BLaER1 (cell line): ENCODE results near the gene CDH4.

Experiments used
- H3K27ac ChIP-seq: shearing (Covaris generic); formaldehyde crosslinking; 2 replicates; pipeline ENCODE4 v1.8.1; 2022
- H3K27me3 ChIP-seq: shearing (Covaris generic); formaldehyde crosslinking; 2 replicates; pipeline ENCODE4 v1.8.1; 2022
- H3K36me3 ChIP-seq: shearing (Covaris generic); formaldehyde crosslinking; 2 replicates; pipeline ENCODE4 v1.8.1; 2022
- H3K4me1 ChIP-seq: shearing (Covaris generic); formaldehyde crosslinking; 2 replicates; pipeline ENCODE4 v1.8.1; 2022
- H3K4me2 ChIP-seq: shearing (Covaris generic); formaldehyde crosslinking; 2 replicates; pipeline ENCODE4 v1.8.1; 2022
- H3K4me3 ChIP-seq: shearing (Covaris generic); formaldehyde crosslinking; 2 replicates; pipeline ENCODE4 v1.8.1; 2022
- H3K9ac ChIP-seq: shearing (Covaris generic); formaldehyde crosslinking; 2 replicates; pipeline ENCODE4 v1.8.1; 2022
- H3K9me3 ChIP-seq: shearing (Covaris generic); formaldehyde crosslinking; 2 replicates; pipeline ENCODE4 v1.8.1; 2022
- H4K20me1 ChIP-seq: shearing (Covaris generic); formaldehyde crosslinking; 2 replicates; pipeline ENCODE4 v1.8.1; 2022
- Cebpa-rat ChIP-seq: shearing (Covaris generic); IDR thresholded peaks from 2 replicates; pipeline ENCODE4 v1.8.1; 2022

Gene CDH4

GRCh38 chr20:61929561-61929960 lies 677.5 kb downstream of the CDH4 start:
- Histone ChIP-seq H3K9ac (no peak overlapping the region), H3K4me1 (peaks cover 5% of the 10 kb centered on the region; the same call in 1 of the 2 replicates)
- TF ChIP-seq Cebpa-rat = no peak

DNA sequence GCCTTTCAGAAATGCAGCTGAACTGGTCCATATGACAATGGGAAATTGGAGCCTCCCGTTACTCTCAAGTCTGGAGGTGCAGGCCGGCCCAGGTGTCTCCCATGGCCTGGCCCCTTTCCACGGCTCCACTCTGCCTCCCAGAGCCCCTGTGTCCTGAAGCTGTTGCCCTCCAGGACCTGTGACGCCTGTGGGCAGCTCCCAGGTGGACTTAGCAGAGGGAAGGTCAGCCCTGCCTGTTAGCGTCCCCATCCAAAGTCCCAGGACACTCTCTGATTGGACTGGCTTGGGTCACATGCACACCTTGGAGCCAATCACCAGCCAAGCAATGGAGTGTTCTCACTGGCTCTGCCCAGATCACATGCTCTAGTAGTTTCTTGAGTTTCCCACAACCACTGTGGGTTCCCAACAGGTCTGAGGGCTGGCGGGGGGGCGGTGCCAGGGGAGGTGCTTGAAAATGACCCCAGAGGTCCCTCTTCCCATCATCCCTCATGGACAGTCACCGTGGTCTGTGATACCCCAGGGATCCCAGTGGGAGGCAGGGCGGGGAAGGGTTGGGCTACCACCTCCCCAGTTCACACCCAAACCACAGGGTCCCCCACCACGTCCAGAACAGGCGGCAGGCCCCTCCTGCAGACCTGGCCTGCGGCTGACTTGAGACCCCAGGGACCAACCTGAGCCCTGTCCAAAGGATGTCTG lies 678.1 kb downstream of the CDH4 start:
- H3K9ac ChIP-seq = no peak overlapping the region
- H3K9me3 ChIP-seq = no peaks in the 10 kb centered on the region
- peaks cover 5% of the 10 kb centered on the region; the same call in 1 of the 2 replicates for H3K4me1 ChIP-seq
- H3K36me3 ChIP-seq = no peaks in the 10 kb centered on the region
- no peak overlapping the region for H3K4me2 ChIP-seq
- no peaks in the 10 kb centered on the region for H4K20me1 ChIP-seq
- no peak overlapping the region for H3K27ac ChIP-seq
- no peak for TF ChIP-seq Cebpa-rat
- no peaks in the 10 kb centered on the region for H3K27me3 ChIP-seq
- no peak overlapping the region for H3K4me3 ChIP-seq

More at GRCh38 chr20:61929561-61929960, 677.5 kb downstream of the CDH4 start:
- Histone ChIP-seq H3K4me2 (no peak overlapping the region), H3K36me3 (no peaks in the 10 kb centered on the region), H3K9me3 (no peaks in the 10 kb centered on the region), H4K20me1 (no peaks in the 10 kb centered on the region), H3K27me3 (no peaks in the 10 kb centered on the region), H3K27ac (no peak overlapping the region), H3K4me3 (no peak overlapping the region)

GRCh38 chr20:61930776-61931475 lies 678.9 kb downstream of the CDH4 start:
- Histone ChIP-seq H3K36me3 (no peaks in the 10 kb centered on the region), H3K4me2 (no peak overlapping the region), H3K4me3 (no peak overlapping the region), H3K27ac (no peak overlapping the region), H3K27me3 (no peaks in the 10 kb centered on the region), H4K20me1 (no peaks in the 10 kb centered on the region), H3K9ac (no peak overlapping the region), H3K4me1 (peaks cover 5% of the 10 kb centered on the region; the same call in 1 of the 2 replicates), H3K9me3 (no peaks in the 10 kb centered on the region)
- no peak for TF ChIP-seq Cebpa-rat

- Histone ChIP-seq H3K9ac (no peak overlapping the region), H4K20me1 (no peaks in the 10 kb centered on the region), H3K4me3 (no peak overlapping the region), H3K27me3 (no peaks in the 10 kb centered on the region), H3K9me3 (no peaks in the 10 kb centered on the region), H3K4me2 (no peak overlapping the region), H3K27ac (no peak overlapping the region), H3K4me1 (peaks cover 5% of the 10 kb centered on the region; the same call in 1 of the 2 replicates), H3K36me3 (no peaks in the 10 kb centered on the region)
- no peak for TF ChIP-seq Cebpa-rat
These were observed 679.6 kb downstream of the CDH4 start for GRCh38 chr20:61931476-61932198.

- no peaks in the 10 kb centered on the region for H3K27me3 ChIP-seq
These were observed 680.1 kb downstream of the CDH4 start for GRCh38 chr20:61932199-61932592.

GRCh38 chr20:61932711-61933480 lies 680.8 kb downstream of the CDH4 start:
- Histone ChIP-seq H3K36me3 (no peaks in the 10 kb centered on the region), H3K4me3 (no peak overlapping the region), H3K9ac (no peak overlapping the region), H3K9me3 (no peaks in the 10 kb centered on the region), H3K4me2 (no peak overlapping the region), H4K20me1 (no peaks in the 10 kb centered on the region), H3K27me3 (no peaks in the 10 kb centered on the region), H3K27ac (no peak overlapping the region), H3K4me1 (peaks cover 5% of the 10 kb centered on the region; the same call in 1 of the 2 replicates)
- TF ChIP-seq Cebpa-rat = no peak

More at GRCh38 chr20:61932199-61932592, 680.1 kb downstream of the CDH4 start:
- H3K4me2 ChIP-seq = no peak overlapping the region
- H3K4me3 ChIP-seq = no peak overlapping the region
- no peaks in the 10 kb centered on the region for H4K20me1 ChIP-seq
- H3K27ac ChIP-seq = no peak overlapping the region
- no peak overlapping the region for H3K9ac ChIP-seq
- TF ChIP-seq Cebpa-rat = no peak
- H3K9me3 ChIP-seq = no peaks in the 10 kb centered on the region
- H3K36me3 ChIP-seq = no peaks in the 10 kb centered on the region
- peaks cover 5% of the 10 kb centered on the region; the same call in 1 of the 2 replicates for H3K4me1 ChIP-seq

DNA sequence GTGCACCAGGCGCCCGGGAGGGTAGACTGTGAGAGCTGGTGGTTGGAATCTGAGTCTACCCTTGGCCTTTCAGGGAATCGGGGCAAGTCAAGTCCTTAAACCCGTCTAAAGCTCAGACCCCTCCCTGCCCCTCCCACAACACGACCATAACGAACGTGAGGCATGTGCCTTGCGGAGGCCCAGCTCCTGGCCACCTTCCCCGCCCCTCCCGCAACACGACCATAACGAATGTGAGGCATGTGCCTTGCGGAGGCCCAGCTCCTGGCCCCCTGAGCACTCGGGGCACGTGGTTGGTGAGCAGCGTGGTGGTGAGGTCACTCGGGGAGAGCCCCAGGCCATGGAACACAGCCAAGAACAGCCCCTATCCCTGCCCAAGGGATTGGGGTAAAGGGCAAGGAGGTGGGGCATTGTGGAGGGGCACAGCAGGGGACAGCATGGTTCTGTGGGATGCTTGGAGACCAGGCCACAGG lies 681.5 kb downstream of the CDH4 start:
- Histone ChIP-seq H4K20me1 (no peaks in the 10 kb centered on the region), H3K4me3 (no peak overlapping the region), H3K9ac (no peak overlapping the region), H3K4me2 (no peak overlapping the region), H3K4me1 (peaks cover 2% of the 10 kb centered on the region; the same call in 1 of the 2 replicates), H3K36me3 (no peaks in the 10 kb centered on the region), H3K9me3 (no peaks in the 10 kb centered on the region), H3K27ac (no peak overlapping the region), H3K27me3 (no peaks in the 10 kb centered on the region)
- TF ChIP-seq Cebpa-rat = no peak

DNA sequence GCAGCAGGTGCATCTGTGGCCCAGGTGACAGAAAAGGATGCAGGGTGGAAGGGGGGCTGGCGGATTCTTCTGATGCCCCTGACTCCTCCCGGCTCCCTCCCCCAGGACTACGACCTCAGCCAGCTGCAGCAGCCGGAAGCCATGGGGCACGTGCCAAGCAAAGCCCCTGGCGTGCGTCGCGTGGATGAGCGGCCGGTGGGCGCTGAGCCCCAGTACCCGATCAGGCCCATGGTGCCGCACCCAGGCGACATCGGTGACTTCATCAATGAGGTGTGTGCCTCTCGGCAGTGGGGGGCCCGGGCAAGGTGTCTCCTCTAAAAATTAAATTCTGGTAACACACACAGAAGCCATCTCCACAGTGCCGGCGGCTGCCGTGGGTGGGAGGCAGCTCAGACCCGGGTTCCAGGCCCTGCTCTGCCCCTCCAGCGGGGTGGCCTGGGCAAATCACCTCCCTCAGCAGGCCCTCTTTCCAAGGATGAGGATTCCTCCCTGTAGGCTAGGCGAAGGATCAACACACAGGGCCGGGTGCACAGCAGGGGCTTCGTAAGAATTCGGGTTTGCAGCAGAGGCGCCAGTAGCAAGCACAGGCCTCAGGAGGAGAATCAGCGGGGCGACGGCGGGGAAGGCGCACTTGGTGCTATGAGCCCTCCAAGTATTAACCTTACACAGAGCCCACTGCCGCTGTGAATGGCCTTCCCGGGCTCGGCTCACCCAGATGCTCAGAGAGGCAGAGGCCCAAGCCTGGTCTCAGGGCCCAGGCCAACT lies 682.1 kb downstream of the CDH4 start:
- no peak for TF ChIP-seq Cebpa-rat
- H4K20me1 ChIP-seq = no peaks in the 10 kb centered on the region

More for the DNA sequence above, 682.1 kb downstream of the CDH4 start:
- Histone ChIP-seq H3K9me3 (no peaks in the 10 kb centered on the region), H3K27ac (no peak overlapping the region), H3K4me1 (no peaks in the 10 kb centered on the region), H3K9ac (no peak overlapping the region), H3K4me3 (no peak overlapping the region), H3K4me2 (no peak overlapping the region), H3K27me3 (no peaks in the 10 kb centered on the region), H3K36me3 (no peaks in the 10 kb centered on the region)
